ENCODE results near the gene ST6GALNAC3. TPM values are rescaled to one million over a fixed set of nuclear protein-coding genes. Genes with fewer than 3 reads are reported as not detected.

Gene ST6GALNAC3
- total RNA-seq, 2 donors from 2014 or later = 10.5 to 13.3 TPM

GRCh38 chr1:76068542-76068941, 6.0 kb upstream of the ST6GALNAC3 start:
- intact Hi-C loops (cut with DNase I, micrococcal nuclease) = no loop called here
- ATAC-seq (no peak), DNase-seq (no peak)

- intact Hi-C loops (cut with DNase I, micrococcal nuclease) = no loop called here
- DNase-seq = no peak
- peak; percentile 76 for ATAC-seq
These were observed 5.5 kb upstream of the ST6GALNAC3 start for GRCh38 chr1:76068953-76069561.

GRCh38 chr1:76070538-76070937, 4.0 kb upstream of the ST6GALNAC3 start:
- ATAC-seq = no peak
- intact Hi-C loops (cut with DNase I, micrococcal nuclease) = no loop called here
- no peak for DNase-seq

GRCh38 chr1:76073481-76073880, 1.1 kb upstream of the ST6GALNAC3 start:
- intact Hi-C loops (cut with DNase I, micrococcal nuclease) = no loop called here
- ATAC-seq (no peak), DNase-seq (no peak)

GRCh38 chr1:76075188-76075489, 593 bp downstream of the ST6GALNAC3 start:
- intact Hi-C loops (cut with DNase I, micrococcal nuclease) = no loop called here
- ATAC-seq = no peak
- no peak for DNase-seq

GRCh38 chr1:76075877-76076276, 1.3 kb downstream of the ST6GALNAC3 start:
- ATAC-seq = no peak
- intact Hi-C loops (cut with DNase I, micrococcal nuclease) = no loop called here
- no peak for DNase-seq

- intact Hi-C loops (cut with DNase I, micrococcal nuclease) = no loop called here
- no peak for ATAC-seq
- DNase-seq = no peak
These were observed 5.1 kb downstream of the ST6GALNAC3 start for GRCh38 chr1:76079475-76080227.

- intact Hi-C loops (cut with DNase I, micrococcal nuclease) = no loop called here
- DNase-seq (no peak), ATAC-seq (no peak)
These were observed 6.1 kb downstream of the ST6GALNAC3 start for GRCh38 chr1:76080552-76081079.

GRCh38 chr1:76082062-76082461, 7.5 kb downstream of the ST6GALNAC3 start:
- intact Hi-C loops (cut with DNase I, micrococcal nuclease) = no loop called here
- no peak for DNase-seq
- ATAC-seq = no peak

- peak; percentile 39 for ATAC-seq
- DNase-seq = no peak
- intact Hi-C loops (cut with DNase I, micrococcal nuclease) = no loop called here
These were observed 8.6 kb downstream of the ST6GALNAC3 start for GRCh38 chr1:76083189-76083588.

GRCh38 chr1:76084029-76084627, 9.6 kb downstream of the ST6GALNAC3 start:
- ATAC-seq (peak; percentile 26), DNase-seq (no peak)
- intact Hi-C loops (cut with DNase I, micrococcal nuclease) = no loop called here

GRCh38 chr1:76084685-76085084, 10.1 kb downstream of the ST6GALNAC3 start:
- intact Hi-C loops (cut with DNase I, micrococcal nuclease) = no loop called here
- DNase-seq = no peak
- no peak for ATAC-seq

GRCh38 chr1:76086109-76086508, 11.6 kb downstream of the ST6GALNAC3 start:
- no peak for ATAC-seq

GRCh38 chr1:76086597-76086996, 12.1 kb downstream of the ST6GALNAC3 start:
- intact Hi-C loops (cut with DNase I, micrococcal nuclease) = no loop called here
- DNase-seq = no peak
- peak; percentile 46 for ATAC-seq

More at GRCh38 chr1:76086109-76086508, 11.6 kb downstream of the ST6GALNAC3 start:
- intact Hi-C loops (cut with DNase I, micrococcal nuclease) = no loop called here
- DNase-seq = no peak

- ATAC-seq (peak; percentile 88), DNase-seq (no peak)
- intact Hi-C loops (cut with DNase I, micrococcal nuclease) = no loop called here
These were observed 16.0 kb downstream of the ST6GALNAC3 start for GRCh38 chr1:76090283-76091203.

GRCh38 chr1:76092812-76093211, 18.3 kb downstream of the ST6GALNAC3 start:
- intact Hi-C loops (cut with DNase I, micrococcal nuclease) = no loop called here
- ATAC-seq (no peak), DNase-seq (no peak)

GRCh38 chr1:76093522-76094312, 19.2 kb downstream of the ST6GALNAC3 start:
- no peak for DNase-seq
- ATAC-seq = no peak
- intact Hi-C loops (cut with DNase I, micrococcal nuclease) = no loop called here

- intact Hi-C loops (cut with DNase I, micrococcal nuclease) = no loop called here
- ATAC-seq = no peak
- DNase-seq = no peak
These were observed 21.3 kb downstream of the ST6GALNAC3 start for GRCh38 chr1:76095802-76096201.
